ENCODE results near the gene ASPM.
"Not testable (repeated sequence)": the region's sequence is repeated elsewhere in the genome, so short reads cannot be mapped to it uniquely, and the experiment has no call there.

Gene ASPM

GRCh38 chr1:197083474-197083873, 63.0 kb downstream of the ASPM start:
- no peak for DNase-seq (ENCODE audit: low read depth in 3 of 3)

DNA sequence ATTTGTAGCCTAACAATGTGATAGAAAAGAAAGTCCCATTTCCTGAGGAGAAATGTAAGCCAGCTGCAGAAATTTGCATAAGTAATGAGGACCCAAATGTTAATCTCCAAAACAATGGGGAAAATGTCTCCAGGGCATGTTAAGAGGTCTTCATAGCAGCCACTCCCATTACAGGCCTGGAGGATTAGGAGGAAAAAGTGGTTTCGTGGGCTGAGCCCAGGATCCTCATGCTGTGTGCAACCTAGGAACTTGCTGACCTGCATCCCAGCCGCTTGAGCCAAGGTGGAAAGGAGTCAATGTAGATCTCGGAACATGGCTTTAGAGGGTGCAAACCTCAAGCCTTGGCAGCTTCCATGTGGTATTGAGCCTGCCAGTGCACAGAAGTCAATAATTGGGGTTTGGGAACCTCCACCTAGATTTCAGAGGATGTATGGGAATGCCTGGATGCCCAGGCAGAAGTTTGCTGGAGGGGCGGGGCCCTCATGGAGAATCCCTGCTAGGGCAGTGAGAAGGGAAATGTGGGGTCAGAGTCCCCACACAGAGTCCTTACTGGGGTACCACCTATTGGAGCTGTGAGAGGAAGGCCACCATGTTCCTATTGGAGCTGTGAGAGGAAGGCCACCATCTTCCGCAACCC, 65.2 kb downstream of the ASPM start:
- no peak for DNase-seq (ENCODE audit: low read depth in 3 of 3)

GRCh38 chr1:197080323-197080722, 66.1 kb downstream of the ASPM start:
- DNase-seq (ENCODE audit: low read depth in 3 of 3), result no peak

DNA sequence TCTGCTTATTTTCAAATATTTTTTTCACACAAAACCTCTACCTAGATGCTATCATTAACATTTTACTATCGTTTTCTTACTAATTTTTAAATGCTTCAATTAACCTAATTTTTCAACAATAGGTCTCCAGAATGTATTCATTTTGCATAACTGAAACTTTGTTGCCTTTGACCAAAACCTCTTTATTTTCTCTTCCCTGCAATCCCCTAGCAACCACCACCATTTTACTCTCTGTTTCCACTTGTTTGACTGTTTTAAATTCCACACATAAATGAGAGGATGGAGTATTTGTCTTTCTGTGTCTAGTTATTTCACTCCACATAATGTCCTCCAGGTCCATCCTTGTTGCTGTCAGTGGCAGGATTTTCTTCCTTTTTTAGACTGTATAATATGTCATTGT, 69.9 kb downstream of the ASPM start:
- no peak for DNase-seq (ENCODE audit: low read depth in 3 of 3)

DNA sequence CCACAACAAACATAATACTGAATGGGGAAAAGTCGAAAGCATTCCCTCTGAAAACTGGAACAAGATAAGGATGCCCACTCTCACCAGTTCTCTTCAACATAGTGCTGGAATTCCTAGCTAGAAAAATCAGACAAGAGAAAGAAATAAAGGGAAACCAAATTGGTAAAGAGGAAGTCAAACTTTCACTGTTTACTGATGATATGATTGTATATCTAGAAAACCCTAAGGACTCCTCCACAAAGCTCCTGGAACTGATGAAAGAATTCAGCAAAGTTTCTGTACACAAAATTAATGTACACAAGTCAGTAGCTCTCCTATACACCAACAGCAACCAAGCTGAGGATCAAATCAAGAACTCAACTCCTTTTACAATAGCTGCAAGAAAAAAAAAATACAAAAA, 72.5 kb downstream of the ASPM start:
- DNase-seq (ENCODE audit: low read depth in 3 of 3), result no peak

DNA sequence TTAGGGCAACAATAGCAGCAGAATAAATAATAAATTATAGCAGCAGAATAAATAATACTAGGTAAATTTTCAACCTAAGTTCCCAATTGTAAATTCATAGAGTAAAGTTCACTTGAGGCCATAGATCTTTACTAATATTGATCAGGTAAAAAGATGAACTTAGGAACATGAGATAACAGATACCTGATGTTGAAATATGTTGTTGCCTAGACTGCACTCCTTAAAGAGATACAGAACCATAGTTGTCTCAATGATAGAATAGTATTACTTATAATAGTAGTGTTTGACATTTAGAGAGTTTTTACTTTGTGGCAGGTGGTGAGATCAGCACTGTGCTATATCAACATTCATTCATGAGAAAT, 79.0 kb downstream of the ASPM start:
- DNase-seq (ENCODE audit: low read depth in 3 of 3), result no peak

DNA sequence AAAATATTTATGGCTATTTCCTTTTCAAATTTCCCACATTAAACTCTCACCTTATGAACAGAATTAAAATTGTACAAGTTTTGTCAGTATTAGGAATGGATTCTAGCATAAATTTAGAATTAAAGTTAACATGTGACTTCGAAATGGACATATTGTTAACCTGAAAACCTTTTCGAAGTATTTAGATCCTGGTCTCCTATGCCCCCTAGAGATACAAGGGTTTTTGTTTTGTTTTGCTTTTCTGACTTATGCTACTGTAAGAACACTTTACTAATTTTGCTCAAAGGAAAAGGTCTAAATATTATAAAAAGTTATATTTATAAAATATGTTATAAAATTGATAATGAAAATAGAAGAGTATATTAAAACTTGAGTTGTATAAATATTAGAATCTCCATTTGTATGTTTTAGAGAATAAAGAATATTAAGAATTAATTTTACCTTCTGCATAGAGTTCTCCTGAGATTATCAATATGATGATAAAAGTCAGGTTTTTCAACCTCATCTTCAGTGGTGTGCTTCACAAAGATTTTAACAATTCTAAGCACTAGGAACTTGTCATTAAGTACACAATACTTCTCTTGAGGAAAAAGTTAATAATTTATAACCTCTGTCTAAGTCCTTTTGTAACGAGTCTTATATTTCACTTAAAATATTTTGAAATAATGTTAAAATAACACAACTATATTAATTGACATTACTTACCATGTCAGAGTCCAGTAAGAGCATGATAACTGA, 79.6 kb downstream of the ASPM start, which contains the start of gene F13B:
Gene F13B (minus strand): TSS at position 542 of the 738 bp plus-strand sequence. CDS start 37 bp downstream, at position 505.
- DNase-seq (ENCODE audit: low read depth in 3 of 3), result no peak

GRCh38 chr1:197066277-197066676, 80.2 kb downstream of the ASPM start:
- DNase-seq (ENCODE audit: low read depth in 3 of 3), result no peak

- DNase-seq (ENCODE audit: low read depth in 3 of 3), result no peak
Measured at GRCh38 chr1:197065559-197065958, 80.9 kb downstream of the ASPM start.

DNA sequence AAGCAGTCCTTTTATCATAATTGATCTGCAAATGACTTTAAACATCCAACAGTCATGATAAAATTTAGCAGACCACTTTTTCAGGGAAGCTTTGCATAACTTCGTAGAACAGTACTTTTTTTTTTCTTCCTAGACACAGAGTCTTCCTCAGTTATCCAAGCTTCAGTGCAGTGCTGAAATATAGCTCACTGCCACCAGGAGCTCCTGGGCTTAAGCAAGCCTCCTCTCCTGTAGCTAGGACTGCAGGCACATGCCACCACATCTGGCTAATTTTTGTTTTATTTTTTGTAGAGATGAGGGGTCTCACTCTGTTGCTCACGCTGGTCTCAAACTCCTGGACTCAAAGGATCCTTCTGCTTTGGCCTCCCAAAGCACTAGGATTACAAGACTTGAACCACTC, 83.3 kb downstream of the ASPM start:
- no peak for DNase-seq (ENCODE audit: low read depth in 3 of 3)

DNA sequence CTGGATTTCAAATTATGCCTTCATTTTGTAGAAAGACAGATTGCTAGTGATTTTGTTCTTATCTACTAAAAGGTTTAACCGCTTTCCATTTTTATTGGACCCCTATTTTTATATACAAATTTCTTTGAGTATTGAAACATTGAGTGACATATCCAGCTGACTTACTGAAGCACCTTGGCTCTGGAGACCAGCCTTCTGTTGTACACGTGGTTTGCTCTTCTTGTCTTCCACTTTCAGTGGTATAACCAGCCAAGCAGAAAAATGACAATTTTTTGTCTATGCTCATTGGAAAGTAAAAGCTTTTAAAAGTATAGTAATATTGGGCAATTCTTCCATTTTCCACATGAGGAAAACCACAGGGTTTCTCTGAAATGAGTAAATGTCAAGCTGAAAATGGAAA, 83.8 kb downstream of the ASPM start:
- no peak for DNase-seq (ENCODE audit: low read depth in 3 of 3)

GRCh38 chr1:197049100-197049499, 97.4 kb downstream of the ASPM start:
- no peak for DNase-seq (ENCODE audit: low read depth in 3 of 3)

DNA sequence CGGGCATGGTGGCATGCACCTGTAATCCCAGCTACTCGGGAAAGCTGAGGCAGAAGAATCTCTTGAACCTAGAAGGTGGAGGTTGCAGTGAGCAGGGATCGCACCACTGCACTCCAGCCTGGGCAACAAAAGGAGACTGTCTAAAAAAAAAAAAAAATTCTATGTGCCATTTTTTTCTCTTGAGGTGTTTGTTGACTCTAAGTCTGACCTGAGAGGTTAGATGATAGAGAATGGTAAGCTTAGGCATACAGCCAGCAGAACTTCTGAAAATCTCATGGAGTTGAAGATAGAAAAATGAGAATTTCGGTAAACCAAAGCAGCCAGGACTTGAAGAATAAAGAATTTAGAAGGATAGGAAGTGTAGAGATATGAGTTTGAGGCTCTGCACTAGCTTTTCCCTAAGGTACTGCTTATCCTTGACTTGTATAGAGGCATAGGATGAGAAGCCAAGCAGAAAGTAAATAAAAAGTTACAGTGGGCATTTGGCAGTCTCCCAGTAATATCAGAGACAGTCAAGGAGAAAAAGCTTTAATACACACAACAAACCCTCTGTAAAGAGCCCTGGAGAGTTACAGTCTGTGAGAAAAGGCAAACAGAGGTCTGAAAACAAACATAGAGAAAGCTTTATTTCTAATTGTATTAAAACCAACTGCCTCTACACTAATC, 103.7 kb downstream of the ASPM start:
- DNase-seq (ENCODE audit: low read depth in 3 of 3), result no peak

DNA sequence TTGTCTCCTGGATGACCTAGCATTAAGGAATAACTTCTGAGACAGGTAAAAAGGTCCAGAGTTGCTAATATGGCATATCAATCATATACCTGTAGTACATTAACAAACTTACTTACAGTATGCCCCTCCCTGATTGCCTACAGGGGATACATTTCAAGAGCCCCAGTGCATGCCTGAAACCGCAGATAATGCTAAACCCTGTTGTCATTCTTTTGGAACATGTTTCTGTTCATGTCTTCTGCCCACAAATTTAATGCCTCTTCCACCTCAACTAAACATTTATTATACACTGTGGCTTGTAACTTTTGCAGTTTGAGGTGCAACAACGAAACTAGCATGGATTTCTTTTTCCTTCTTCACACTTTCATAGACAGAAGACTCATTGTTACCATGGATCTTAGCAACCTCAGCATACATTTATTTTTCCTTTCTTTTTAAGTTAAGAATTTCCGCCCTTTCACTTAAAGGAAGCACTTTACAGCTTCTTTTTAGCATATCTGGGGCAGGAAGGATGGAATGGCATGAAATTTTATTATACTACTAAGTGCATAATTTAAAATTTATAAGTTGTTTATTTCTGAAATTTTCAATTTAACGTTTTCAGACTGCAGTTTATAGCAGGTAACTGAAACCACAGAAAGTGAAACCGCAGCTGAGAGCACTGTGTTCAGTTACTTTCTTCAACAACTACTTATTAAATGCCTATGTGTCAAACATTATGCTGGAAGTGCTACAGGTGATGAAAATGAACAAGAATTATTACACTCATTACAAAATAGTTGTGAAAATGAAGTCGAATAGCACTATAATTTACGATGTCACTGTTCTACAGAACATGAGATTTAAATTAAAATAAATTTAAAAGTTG, 104.7 kb downstream of the ASPM start:
- no peak for DNase-seq (ENCODE audit: low read depth in 3 of 3)

DNA sequence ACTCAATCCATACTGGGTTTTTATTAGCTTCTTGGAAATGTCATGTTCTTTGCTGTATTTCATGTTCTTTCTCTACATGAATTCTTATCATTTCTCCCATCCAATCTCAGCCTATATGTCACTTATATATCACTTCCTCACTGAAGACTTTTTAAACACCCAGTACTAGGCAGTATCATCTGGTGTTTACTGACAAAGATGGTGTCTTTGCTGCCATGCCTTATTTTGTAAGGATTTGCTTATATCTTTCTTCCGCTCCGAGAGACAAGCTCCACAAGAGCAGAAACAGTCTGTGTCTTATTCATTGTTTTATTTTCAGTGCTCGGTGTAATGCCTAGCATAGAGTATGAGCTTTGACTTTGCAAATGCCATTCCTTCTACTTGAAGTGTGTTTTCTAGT, 109.6 kb downstream of the ASPM start:
- DNase-seq (ENCODE audit: low read depth in 3 of 3), result no peak

DNA sequence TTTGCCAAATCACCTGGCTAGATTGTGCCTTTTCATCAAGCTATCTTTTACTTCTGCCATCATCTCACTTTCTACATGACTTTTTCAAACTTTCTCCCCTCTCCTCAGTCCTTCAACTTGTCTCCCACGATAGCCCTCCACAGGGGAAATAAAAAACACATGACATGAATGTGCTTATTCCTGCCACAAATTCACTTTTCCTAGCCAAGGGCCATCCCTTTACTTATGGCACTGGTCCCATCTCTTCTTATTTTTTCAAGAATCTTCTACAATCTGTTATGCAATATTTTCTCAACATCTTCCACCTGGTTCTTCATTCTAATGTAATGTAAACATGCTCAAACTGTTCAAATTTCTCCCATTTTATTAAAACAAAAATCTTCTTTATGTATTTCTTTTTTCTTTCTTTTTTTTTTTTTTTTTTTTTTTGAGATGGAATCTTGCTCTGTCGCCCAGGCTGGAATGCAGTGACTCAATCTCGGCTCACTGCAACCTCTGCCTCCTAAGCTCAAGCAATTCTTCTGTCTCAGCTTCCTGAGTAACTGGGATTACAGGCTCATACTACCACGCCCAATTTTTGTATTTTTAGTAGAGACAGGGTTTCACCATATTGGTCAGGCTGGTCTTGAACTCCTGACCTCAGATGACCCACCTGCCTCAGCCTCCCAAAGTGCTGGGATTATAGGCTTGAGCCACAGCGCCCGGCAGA, 111.7 kb downstream of the ASPM start:
- not testable (repeated sequence) for DNase-seq (ENCODE audit: low read depth in 3 of 3)

Measured in stimulated activated CD4-positive, alpha-beta T cell treated with anti-CD3 and anti-CD28 coated beads, TNF-alpha, amount 100 ng/mL, for 4 hours (primary cell).